Erythroblast (primary cell): ENCODE data around the gene CD302.
"Not testable (repeated sequence)": the region's sequence is repeated elsewhere in the genome, so short reads cannot be mapped to it uniquely, and the experiment has no call there.

Source experiments
- GATA1 ChIP-seq: IDR thresholded peaks from 2 replicates; pipeline ENCODE4 v1.6.1; 2011; ENCODE audit warnings: low read depth, mild to moderate bottlenecking, control low read depth, low read length, moderate library complexity
- POLR2A ChIP-seq: IDR thresholded peaks from 2 replicates; pipeline ENCODE4 v1.6.1; 2011; ENCODE audit warnings: mild to moderate bottlenecking, low read length

GRCh38 chr2:159745237-159745636, 52.8 kb downstream of the CD302 start:
- not testable (repeated sequence) for TF ChIP-seq POLR2A, GATA1
